GM13977 (cell line): ENCODE measurements around the gene REL.
"Not testable (repeated sequence)": the region's sequence is repeated elsewhere in the genome, so short reads cannot be mapped to it uniquely, and the experiment has no call there.

ENCODE experiments used
- DNase-seq: peaks from one replicate; pipeline ENCODE4 v3.0.0; 2012; ENCODE audit warnings: low spot score
- CTCF ChIP-seq: IDR thresholded peaks from 2 replicates; pipeline ENCODE4 v1.5.1; 2012; ENCODE audit warnings: mild to moderate bottlenecking, control low read depth; ENCODE audit not compliant: insufficient read depth; ENCODE audit errors: extremely low read depth, missing control alignments
- in situ Hi-C: fragments of 300-500 bp; cut with MboI; formaldehyde crosslinking; loops from one replicate; pipeline ENCODE4 v1.12.0; 2022; ENCODE audit warnings: low sequenced_read_pairs, low pct_unique_long_range_greater_than_20kb, mixed read lengths, inconsistent platforms; ENCODE audit not compliant: unreplicated experiment

Gene REL

GRCh38 chr2:60888853-60889252 is 7.5 kb downstream of the REL start:
- no peak for DNase-seq
- no peak for TF ChIP-seq CTCF
- in situ Hi-C loops: no loop called here

- in situ Hi-C loops, DNase-seq: not testable (repeated sequence)
These were observed 8.4 kb downstream of the REL start for GRCh38 chr2:60889581-60890392.

- no peak for TF ChIP-seq CTCF
- DNase-seq: no peak
- in situ Hi-C loops: no loop called here
These were observed 9.0 kb downstream of the REL start for GRCh38 chr2:60890393-60890707.

- no peak for DNase-seq
- in situ Hi-C loops: no loop called here
- TF ChIP-seq CTCF: no peak
These were observed 9.8 kb downstream of the REL start for GRCh38 chr2:60891180-60891579.

- DNase-seq: no peak
- TF ChIP-seq CTCF: no peak
- in situ Hi-C loops: no loop called here
These were observed 17.2 kb downstream of the REL start for GRCh38 chr2:60898567-60898966.

- in situ Hi-C loops: no loop called here
- no peak for TF ChIP-seq CTCF
- DNase-seq: peak; percentile 31
These were observed 18.0 kb downstream of the REL start for GRCh38 chr2:60899230-60899891.

GRCh38 chr2:60899892-60900249 is 18.5 kb downstream of the REL start:
- DNase-seq: no peak
- TF ChIP-seq CTCF: no peak
- in situ Hi-C loops: no loop called here

- in situ Hi-C loops, DNase-seq: not testable (repeated sequence)
These were observed 19.9 kb downstream of the REL start for GRCh38 chr2:60901296-60901695.

- DNase-seq, in situ Hi-C loops: not testable (repeated sequence)
These were observed 24.5 kb downstream of the REL start for GRCh38 chr2:60905867-60906266.
